ENCODE data around the gene MTSS2. TPM values are rescaled to one million over a fixed set of nuclear protein-coding genes. Genes with fewer than 3 reads are reported as not detected.

MTSS2 gene
- total and polyA plus RNA-seq, 8 donors = 5.8 to 50.7 (median 21.2) TPM

- intact Hi-C loops (cut with DNase I; ENCODE audit: low total_unique reads) = no loop called here
- Histone ChIP-seq H3K9me3 (no peaks in the 10 kb centered on the region), H3K27me3 (no peaks in the 10 kb centered on the region), H3K27ac (no peak overlapping the region), H3K4me1 (peaks cover 16 to 33% (median 24%) of the 10 kb centered on the region in 4 donors), H3K4me3 (no peak overlapping the region), H3K36me3 (peaks cover 5 to 49% (median 40%) of the 10 kb centered on the region in 4 donors)
- DNase-seq = no peak
- TF ChIP-seq, protein P1, sequence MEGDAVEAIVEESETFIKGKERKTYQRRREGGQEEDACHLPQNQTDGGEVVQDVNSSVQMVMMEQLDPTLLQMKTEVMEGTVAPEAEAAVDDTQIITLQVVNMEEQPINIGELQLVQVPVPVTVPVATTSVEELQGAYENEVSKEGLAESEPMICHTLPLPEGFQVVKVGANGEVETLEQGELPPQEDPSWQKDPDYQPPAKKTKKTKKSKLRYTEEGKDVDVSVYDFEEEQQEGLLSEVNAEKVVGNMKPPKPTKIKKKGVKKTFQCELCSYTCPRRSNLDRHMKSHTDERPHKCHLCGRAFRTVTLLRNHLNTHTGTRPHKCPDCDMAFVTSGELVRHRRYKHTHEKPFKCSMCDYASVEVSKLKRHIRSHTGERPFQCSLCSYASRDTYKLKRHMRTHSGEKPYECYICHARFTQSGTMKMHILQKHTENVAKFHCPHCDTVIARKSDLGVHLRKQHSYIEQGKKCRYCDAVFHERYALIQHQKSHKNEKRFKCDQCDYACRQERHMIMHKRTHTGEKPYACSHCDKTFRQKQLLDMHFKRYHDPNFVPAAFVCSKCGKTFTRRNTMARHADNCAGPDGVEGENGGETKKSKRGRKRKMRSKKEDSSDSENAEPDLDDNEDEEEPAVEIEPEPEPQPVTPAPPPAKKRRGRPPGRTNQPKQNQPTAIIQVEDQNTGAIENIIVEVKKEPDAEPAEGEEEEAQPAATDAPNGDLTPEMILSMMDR (IDR thresholded peaks at IDR 0.05) = no peak
- TF ChIP-seq EP300 (IDR thresholded peaks at IDR 0.05) (no peak), POLR2A (IDR thresholded peaks at IDR 0.05) (no peak)
- 88 to 97% (median 90%) methylated on average over 12 to 18 of the region's 18 CpGs for WGBS, 5 donors
These were observed 35.5 kb upstream of the MTSS2 start for GRCh38 chr16:70721202-70721963.

GRCh38 chr16:70720425-70721201, 34.8 kb upstream of the MTSS2 start:
- H3K27me3 ChIP-seq = no peaks in the 10 kb centered on the region
- WGBS, 5 donors = 95 to 97% (median 96%) methylated on average over 18 of the region's 18 CpGs
- H3K9me3 ChIP-seq = no peaks in the 10 kb centered on the region
- H3K36me3 ChIP-seq = peaks cover 5 to 43% (median 36%) of the 10 kb centered on the region in 4 donors
- DNase-seq = no peak
- H3K4me1 ChIP-seq = peaks cover 16 to 33% (median 25%) of the 10 kb centered on the region in 4 donors
- H3K4me3 ChIP-seq = no peak overlapping the region
- TF ChIP-seq POLR2AphosphoS5 (IDR thresholded peaks at IDR 0.05) = no peak
- no peak for TF ChIP-seq EP300 (IDR thresholded peaks at IDR 0.05)
- no peak for TF ChIP-seq POLR2A (IDR thresholded peaks at IDR 0.05)
- TF ChIP-seq, protein P1 (IDR thresholded peaks at IDR 0.05) = no peak
- intact Hi-C loops (cut with DNase I; ENCODE audit: low total_unique reads) = no loop called here
- no peak overlapping the region for H3K27ac ChIP-seq

DNA sequence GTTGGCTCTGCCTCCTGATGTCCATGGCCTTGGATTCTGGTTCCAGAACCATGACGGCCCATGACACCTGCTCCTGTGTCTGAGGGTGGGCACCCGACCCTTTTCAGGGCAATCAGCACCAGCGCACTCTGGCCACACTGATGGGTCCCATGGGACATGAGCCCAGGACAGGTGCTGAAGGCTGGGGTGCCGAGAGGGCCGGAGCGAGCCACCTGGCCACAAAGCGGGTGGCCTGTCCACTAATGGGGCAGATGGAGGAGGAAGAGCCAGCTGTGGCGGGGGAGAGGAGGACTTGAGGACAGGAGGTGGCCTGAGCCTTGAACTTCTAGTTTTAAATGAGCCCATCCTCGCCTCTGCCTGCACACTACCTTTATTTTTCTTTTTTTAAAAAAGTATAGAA, 31.2 kb upstream of the MTSS2 start:
- Histone ChIP-seq H3K4me1 (peaks cover 16 to 50% (median 33%) of the 10 kb centered on the region in 4 donors), H3K4me3 (no peak overlapping the region), H3K27ac (peak overlapping the region in 3 of 5 donors; percentile 84 to 89 (median 89)), H3K9me3 (no peaks in the 10 kb centered on the region), H3K27me3 (no peaks in the 10 kb centered on the region), H3K36me3 (peaks cover 5 to 40% (median 27%) of the 10 kb centered on the region in 4 donors)
- intact Hi-C loops (cut with DNase I; ENCODE audit: low total_unique reads) = no loop called here
- 92 to 99% (median 97%) methylated on average over 8 to 9 of the region's 9 CpGs for WGBS, 5 donors
- TF ChIP-seq POLR2A (IDR thresholded peaks at IDR 0.05) (no peak), EP300 (IDR thresholded peaks at IDR 0.05) (no peak), POLR2AphosphoS5 (IDR thresholded peaks at IDR 0.05) (no peak)
- TF ChIP-seq, protein P1 (IDR thresholded peaks at IDR 0.05) = no peak
- no peak for DNase-seq

GRCh38 chr16:70715860-70716357, 30.1 kb upstream of the MTSS2 start:
- H3K27ac ChIP-seq = peak overlapping the region in 4 of 5 donors; percentile 73 to 89 (median 86)
- H3K4me1 ChIP-seq = peaks cover 16 to 55% (median 37%) of the 10 kb centered on the region in 4 donors
- H3K27me3 ChIP-seq = no peaks in the 10 kb centered on the region
- intact Hi-C loops (cut with DNase I; ENCODE audit: low total_unique reads) = no loop called here
- H3K4me3 ChIP-seq = no peak overlapping the region
- WGBS, 5 donors = 35 to 51% (median 48%) methylated on average over 6 of the region's 6 CpGs
- TF ChIP-seq EP300 (IDR thresholded peaks at IDR 0.05) (no peak), POLR2AphosphoS5 (IDR thresholded peaks at IDR 0.05) (no peak), POLR2A (IDR thresholded peaks at IDR 0.05) (no peak)
- TF ChIP-seq, protein P1 (IDR thresholded peaks at IDR 0.05) = no peak
- H3K9me3 ChIP-seq = no peaks in the 10 kb centered on the region
- peak in 1 of 2 donors; percentile 85 for DNase-seq
- H3K36me3 ChIP-seq = peaks cover 0 to 39% (median 15%) of the 10 kb centered on the region in 4 donors

Data from stomach (tissue), 9 donors.